SK-N-SH (cell line): ENCODE data around the gene KNOP1.

Experiments
- CHD2 ChIP-seq: fragments of 150-350 bp; IDR thresholded peaks from 2 replicates; pipeline ENCODE4 v1.6.1; 2018; ENCODE audit warnings: low read length; ENCODE audit not compliant: partially characterized antibody
- CTCF ChIP-seq: fragments of 200-600 bp; sonication (generic); IDR thresholded peaks from 2 replicates; pipeline ENCODE4 v1.6.1; 2017; ENCODE audit warnings: antibody characterized with exemption, mild to moderate bottlenecking, moderate library complexity
- EP300 ChIP-seq, 2 experiments: IDR thresholded peaks; 2 replicates each; pipeline versions ENCODE4 v1.4.0 to v1.6.1; 2012; ENCODE audit warnings: borderline replicate concordance in 1 of 2, low read depth in 1 of 2, low read length in 1 of 2
- FOXJ3 ChIP-seq: sonication (generic); formaldehyde crosslinking; IDR thresholded peaks from 2 replicates; pipeline ENCODE4 v1.5.1; 2020; ENCODE audit warnings: mild to moderate bottlenecking, missing genetic modification reagents
- GABPA ChIP-seq: IDR thresholded peaks from 2 replicates; pipeline ENCODE4 v1.4.0; 2012; ENCODE audit warnings: low read depth, mild to moderate bottlenecking
- GATA2 ChIP-seq: sonication (generic); formaldehyde crosslinking; IDR thresholded peaks from 2 replicates; pipeline ENCODE4 v1.5.0; 2020; ENCODE audit warnings: mild to moderate bottlenecking, missing genetic modification reagents
- MAX ChIP-seq: IDR thresholded peaks from 2 replicates; pipeline ENCODE4 v1.4.0; 2012; ENCODE audit warnings: low read depth
- MEF2A ChIP-seq: IDR thresholded peaks from 2 replicates; pipeline ENCODE4 v1.4.0; 2012; ENCODE audit warnings: low read depth, borderline replicate concordance
- MXI1 ChIP-seq: IDR thresholded peaks from 2 replicates; pipeline ENCODE4 v1.6.1; 2012; ENCODE audit warnings: mild to moderate bottlenecking, low read depth, low read length, improper control_type of control experiment
- RAD21 ChIP-seq: IDR thresholded peaks from 2 replicates; pipeline ENCODE4 v1.6.1; 2012; ENCODE audit warnings: mild to moderate bottlenecking, low read length
- REST ChIP-seq: IDR thresholded peaks from 2 replicates; pipeline ENCODE4 v1.6.1; 2012; ENCODE audit warnings: mild to moderate bottlenecking, low read depth, low read length, moderate library complexity
- SMC3 ChIP-seq: IDR thresholded peaks from 2 replicates; pipeline ENCODE4 v1.6.1; 2012; ENCODE audit warnings: low read depth, low read length, improper control_type of control experiment
- USF1 ChIP-seq: IDR thresholded peaks from 2 replicates; pipeline ENCODE4 v1.4.0; 2012; ENCODE audit warnings: low read depth, borderline replicate concordance
- YY1 ChIP-seq: IDR thresholded peaks from 2 replicates; pipeline ENCODE4 v1.4.0; 2012; ENCODE audit warnings: low read depth, mild to moderate bottlenecking

- no peak for TF ChIP-seq CTCF
- no peak for TF ChIP-seq RAD21
- TF ChIP-seq FOXJ3 (CRISPR knock-in tag), result no peak
- no peak for TF ChIP-seq USF1
- TF ChIP-seq GATA2 (CRISPR knock-in tag), result no peak
- TF ChIP-seq YY1, result no peak
- TF ChIP-seq GABPA, result no peak
- TF ChIP-seq MXI1, result no peak
- no peak for TF ChIP-seq SMC3
- TF ChIP-seq EP300 (IDR thresholded peaks at IDR 0.05; ENCODE audit: borderline replicate concordance in 1 of 2, low read depth in 1 of 2, low read length in 1 of 2), result no peak
- no peak for TF ChIP-seq REST
- no peak for TF ChIP-seq MAX
- TF ChIP-seq CHD2, result no peak
- no peak for TF ChIP-seq MEF2A
Observed at GRCh38 chr16:19754644-19755036, 36.6 kb upstream of the KNOP1 start.
